Breast epithelium (tissue), 4 donors: ENCODE data around the gene SUPT20HL1. TPM values are rescaled to one million over a fixed set of nuclear protein-coding genes. Genes with fewer than 3 reads are reported as not detected.

Source experiments
- DNase-seq, 2 donors: peaks; one replicate each; pipeline ENCODE4 v3.0.0-alpha.2; 2019; ENCODE audit warnings: low spot score in 2 of 2
- H3K27ac ChIP-seq, 2 donors: fragments of 200-600 bp; sonication (generic) in 1 of 2; one replicate each; pipeline ENCODE4 v1.5.1; 2016 to 2019; ENCODE audit warnings: mild to moderate bottlenecking in 1 of 2
- H3K27me3 ChIP-seq, 2 donors: fragments of 200-600 bp; sonication (generic) in 1 of 2; one replicate each; pipeline versions ENCODE4 v1.5.1 to v1.6.0; 2017 to 2019; ENCODE audit warnings: control low read depth in 1 of 2, mild to moderate bottlenecking in 1 of 2
- H3K36me3 ChIP-seq: fragments of 200-600 bp; one replicate; pipeline ENCODE4 v1.5.1; 2019
- H3K4me1 ChIP-seq, 2 donors: fragments of 200-600 bp; sonication (generic); one replicate each; pipeline ENCODE4 v1.5.1; 2016 to 2019; ENCODE audit warnings: control low read depth in 1 of 2
- H3K4me3 ChIP-seq, 3 donors: fragments of 200-600 bp; sonication (generic); 1 replicate in 2 of 3; 2 replicates in 1 of 3; pipeline ENCODE4 v1.5.1; 2016 to 2019; ENCODE audit warnings: mild to moderate bottlenecking in 3 of 3, moderate library complexity in 2 of 3
- H3K9me3 ChIP-seq, 2 donors: fragments of 200-600 bp; sonication (generic) in 1 of 2; one replicate each; pipeline ENCODE4 v1.5.1; 2016 to 2019; ENCODE audit warnings: control low read depth in 1 of 2
- CTCF ChIP-seq, 3 donors: fragments of 450-650 bp; IDR thresholded peaks; one replicate each; pipeline ENCODE4 v1.5.1; 2016 to 2017; ENCODE audit warnings: antibody characterized with exemption in 3 of 3, mild to moderate bottlenecking in 3 of 3, moderate library complexity in 3 of 3
- POLR2A ChIP-seq: fragments of 450-650 bp; IDR thresholded peaks from one replicate; pipeline ENCODE4 v1.6.1; 2016; ENCODE audit warnings: antibody characterized with exemption, mild to moderate bottlenecking, moderate library complexity
- POLR2AphosphoS5 ChIP-seq, 3 donors: sonication (generic); formaldehyde crosslinking; IDR thresholded peaks; one replicate each; pipeline ENCODE4 v1.6.1; 2017; ENCODE audit warnings: antibody characterized with exemption in 3 of 3
- intact Hi-C: fragments of 100-400 bp; cut with DNase I; formaldehyde crosslinking; loops from one replicate; pipeline ENCODE4 v1.15.1; 2023; ENCODE audit warnings: low total_unique reads
- total RNA-seq, 3 donors: library from RNA; depleted of rRNA; stranded (reverse); fragments of >200 nt; gene quantifications; one replicate each; pipeline ENCODE4 v1.1.0, GENCODE V29; 2016

Gene SUPT20HL1
- total RNA-seq, 3 donors from 2014 or later: not detected

GRCh38 chrX:24321741-24322395 lies 38.6 kb upstream of the SUPT20HL1 start:
- H3K9me3 ChIP-seq: no peaks in the 10 kb centered on the region
- DNase-seq: no peak
- no peak for TF ChIP-seq POLR2AphosphoS5 (IDR thresholded peaks at IDR 0.05)
- TF ChIP-seq POLR2A: no peak
- TF ChIP-seq CTCF (IDR thresholded peaks at IDR 0.05): no peak
- no peak overlapping the region for H3K4me3 ChIP-seq
- H3K27me3 ChIP-seq: peaks cover 0 to 44% of the 10 kb centered on the region in 2 donors
- H3K36me3 ChIP-seq: no peaks in the 10 kb centered on the region
- intact Hi-C loops: no loop called here
- H3K27ac ChIP-seq: no peak overlapping the region
- no peaks in the 10 kb centered on the region for H3K4me1 ChIP-seq

GRCh38 chrX:24325231-24325630 lies 35.2 kb upstream of the SUPT20HL1 start:
- peaks cover 0 to 44% of the 10 kb centered on the region in 2 donors for H3K27me3 ChIP-seq
- no peaks in the 10 kb centered on the region for H3K36me3 ChIP-seq
- intact Hi-C loops: no loop called here
- no peak overlapping the region for H3K4me3 ChIP-seq
- no peaks in the 10 kb centered on the region for H3K9me3 ChIP-seq
- no peaks in the 10 kb centered on the region for H3K4me1 ChIP-seq
- no peak for DNase-seq
- no peak for TF ChIP-seq POLR2A
- TF ChIP-seq CTCF (IDR thresholded peaks at IDR 0.05): no peak
- TF ChIP-seq POLR2AphosphoS5 (IDR thresholded peaks at IDR 0.05): no peak
- H3K27ac ChIP-seq: no peak overlapping the region

- Histone ChIP-seq H3K27me3 (peaks cover 0 to 28% of the 10 kb centered on the region in 2 donors), H3K4me1 (no peaks in the 10 kb centered on the region), H3K27ac (no peak overlapping the region), H3K9me3 (no peaks in the 10 kb centered on the region), H3K36me3 (no peaks in the 10 kb centered on the region), H3K4me3 (no peak overlapping the region)
- intact Hi-C loops: no loop called here
- DNase-seq: no peak
- TF ChIP-seq CTCF (IDR thresholded peaks at IDR 0.05) (no peak), POLR2AphosphoS5 (IDR thresholded peaks at IDR 0.05) (no peak), POLR2A (no peak)
Observed at GRCh38 chrX:24332878-24333277, 27.6 kb upstream of the SUPT20HL1 start.

- no peaks in the 10 kb centered on the region for H3K4me1 ChIP-seq
- no peak overlapping the region for H3K27ac ChIP-seq
- peaks cover 0 to 28% of the 10 kb centered on the region in 2 donors for H3K27me3 ChIP-seq
- no peak overlapping the region for H3K4me3 ChIP-seq
- no peak for DNase-seq
- TF ChIP-seq CTCF (IDR thresholded peaks at IDR 0.05) (no peak), POLR2AphosphoS5 (IDR thresholded peaks at IDR 0.05) (no peak), POLR2A (no peak)
- intact Hi-C loops: no loop called here
- no peaks in the 10 kb centered on the region for H3K36me3 ChIP-seq
- H3K9me3 ChIP-seq: no peaks in the 10 kb centered on the region
Observed at GRCh38 chrX:24333371-24333770, 27.1 kb upstream of the SUPT20HL1 start.

- Histone ChIP-seq H3K4me3 (no peak overlapping the region), H3K36me3 (no peaks in the 10 kb centered on the region), H3K27me3 (peaks cover 0 to 30% of the 10 kb centered on the region in 2 donors), H3K27ac (no peak overlapping the region), H3K9me3 (no peaks in the 10 kb centered on the region), H3K4me1 (no peaks in the 10 kb centered on the region)
- intact Hi-C loops: no loop called here
- TF ChIP-seq CTCF (IDR thresholded peaks at IDR 0.05) (no peak), POLR2AphosphoS5 (IDR thresholded peaks at IDR 0.05) (no peak), POLR2A (no peak)
- no peak for DNase-seq
Observed at GRCh38 chrX:24334461-24334860, 26.0 kb upstream of the SUPT20HL1 start.
